GM19193 (cell line): ENCODE measurements around the gene CSNK2B.

ENCODE experiments used
- POLR2A ChIP-seq: IDR thresholded peaks from 4 replicates; pipeline ENCODE4 v1.6.1; 2011; ENCODE audit not compliant: insufficient read depth, insufficient read length; ENCODE audit errors: extremely low read depth

The CSNK2B gene

GRCh38 chr6:31652925-31653724 is 12.8 kb upstream of the CSNK2B start:
- peak; percentile 74 for TF ChIP-seq POLR2A

- TF ChIP-seq POLR2A, result no peak
Observed at GRCh38 chr6:31654574-31655348, 11.1 kb upstream of the CSNK2B start.

GRCh38 chr6:31655349-31656237 is 10.3 kb upstream of the CSNK2B start, which contains the start of gene APOM:
Gene APOM, plus strand, starts transcription at chr6:31655894. Its CDS starts 73 bp downstream, at chr6:31655967.
- no peak for TF ChIP-seq POLR2A

GRCh38 chr6:31657406-31658157 is 8.3 kb upstream of the CSNK2B start:
- no peak for TF ChIP-seq POLR2A

- TF ChIP-seq POLR2A, result no peak
Observed at GRCh38 chr6:31658158-31658688, 7.7 kb upstream of the CSNK2B start.

- no peak for TF ChIP-seq POLR2A
Observed at GRCh38 chr6:31658983-31659648, 6.8 kb upstream of the CSNK2B start.

GRCh38 chr6:31659649-31660380 is 6.1 kb upstream of the CSNK2B start:
- TF ChIP-seq POLR2A, result peak; percentile 15

GRCh38 chr6:31660381-31661261 is 5.3 kb upstream of the CSNK2B start, which contains the start of gene C6orf47:
Gene C6orf47, minus strand, starts transcription at chr6:31660778. Its CDS starts 831 bp downstream, at chr6:31659947.
- peak; percentile 91 for TF ChIP-seq POLR2A

GRCh38 chr6:31661262-31662123 is 4.4 kb upstream of the CSNK2B start:
- no peak for TF ChIP-seq POLR2A

GRCh38 chr6:31662124-31662723 is 3.7 kb upstream of the CSNK2B start:
- TF ChIP-seq POLR2A, result no peak
